ENCODE results near the gene HEPACAM2.

Gene HEPACAM2

DNA sequence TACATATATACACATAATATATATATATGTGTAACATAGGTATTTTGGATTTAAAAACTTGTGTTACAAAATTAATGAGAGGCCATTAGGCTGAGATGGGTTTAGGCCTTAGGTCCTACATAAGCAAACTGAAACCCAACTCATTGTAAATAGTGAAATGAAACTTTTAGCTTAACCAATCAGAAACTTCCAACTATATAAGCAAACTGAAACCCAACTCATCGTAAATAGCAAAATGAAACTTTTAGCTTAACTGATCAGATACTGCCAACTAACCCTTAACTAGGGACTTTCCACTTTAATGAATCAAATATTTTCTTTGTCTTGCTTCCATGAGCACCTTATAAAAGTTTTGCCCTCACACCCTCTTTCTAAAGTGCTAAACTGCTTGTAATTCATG is 60.8 kb downstream of the HEPACAM2 start:
- no peak overlapping the region for H3K9ac ChIP-seq (ENCODE audit: low read length)
- no peaks in the 10 kb centered on the region for H3K79me2 ChIP-seq (ENCODE audit: insufficient read depth, low read length)
- peaks cover 17% of the 10 kb centered on the region; the same call in 1 of the 2 replicates for H3K9me3 ChIP-seq (ENCODE audit: insufficient read depth, low read length)
- H3K36me3 ChIP-seq (ENCODE audit: low read length), result peaks cover 4% of the 10 kb centered on the region; the same call in 1 of the 2 replicates
- H3K4me3 ChIP-seq (ENCODE audit: insufficient read depth, low read length, poor library complexity, severe bottlenecking), result no peak overlapping the region
- no peak overlapping the region for H2AFZ ChIP-seq (ENCODE audit: low read depth, low read length, severe bottlenecking)
- no peaks in the 10 kb centered on the region; the same call in 1 of the 2 replicates for H4K20me1 ChIP-seq (ENCODE audit: low read depth, low read length)
- no peaks in the 10 kb centered on the region for H3K27me3 ChIP-seq (ENCODE audit: low read length)
- H3K4me2 ChIP-seq (ENCODE audit: low read depth, low read length, poor library complexity, severe bottlenecking), result no peak overlapping the region
- no peaks in the 10 kb centered on the region for H3K9me2 ChIP-seq (replicated peaks; ENCODE audit: insufficient read depth, low read length)
- no peaks in the 10 kb centered on the region for H3F3A ChIP-seq (ENCODE audit: insufficient read depth)
- TF ChIP-seq, protein P1, sequence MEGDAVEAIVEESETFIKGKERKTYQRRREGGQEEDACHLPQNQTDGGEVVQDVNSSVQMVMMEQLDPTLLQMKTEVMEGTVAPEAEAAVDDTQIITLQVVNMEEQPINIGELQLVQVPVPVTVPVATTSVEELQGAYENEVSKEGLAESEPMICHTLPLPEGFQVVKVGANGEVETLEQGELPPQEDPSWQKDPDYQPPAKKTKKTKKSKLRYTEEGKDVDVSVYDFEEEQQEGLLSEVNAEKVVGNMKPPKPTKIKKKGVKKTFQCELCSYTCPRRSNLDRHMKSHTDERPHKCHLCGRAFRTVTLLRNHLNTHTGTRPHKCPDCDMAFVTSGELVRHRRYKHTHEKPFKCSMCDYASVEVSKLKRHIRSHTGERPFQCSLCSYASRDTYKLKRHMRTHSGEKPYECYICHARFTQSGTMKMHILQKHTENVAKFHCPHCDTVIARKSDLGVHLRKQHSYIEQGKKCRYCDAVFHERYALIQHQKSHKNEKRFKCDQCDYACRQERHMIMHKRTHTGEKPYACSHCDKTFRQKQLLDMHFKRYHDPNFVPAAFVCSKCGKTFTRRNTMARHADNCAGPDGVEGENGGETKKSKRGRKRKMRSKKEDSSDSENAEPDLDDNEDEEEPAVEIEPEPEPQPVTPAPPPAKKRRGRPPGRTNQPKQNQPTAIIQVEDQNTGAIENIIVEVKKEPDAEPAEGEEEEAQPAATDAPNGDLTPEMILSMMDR (IDR thresholded peaks at IDR 0.05; ENCODE audit: insufficient read depth, low read length, poor library complexity, severe bottlenecking), result no peak
- no peak for TF ChIP-seq EZH2phosphoT487 (conservative IDR thresholded peaks at IDR 0.05; ENCODE audit: low read length)
- H3K27ac ChIP-seq (ENCODE audit: low read depth, low read length), result no peak overlapping the region

- Histone ChIP-seq H3K27me3 (ENCODE audit: low read length) (no peaks in the 10 kb centered on the region), H3K4me3 (ENCODE audit: insufficient read depth, low read length, poor library complexity, severe bottlenecking) (no peak overlapping the region), H3F3A (ENCODE audit: insufficient read depth) (no peaks in the 10 kb centered on the region), H3K4me2 (ENCODE audit: low read depth, low read length, poor library complexity, severe bottlenecking) (no peak overlapping the region), H2AFZ (ENCODE audit: low read depth, low read length, severe bottlenecking) (no peak overlapping the region), H3K9ac (ENCODE audit: low read length) (no peak overlapping the region), H4K20me1 (ENCODE audit: low read depth, low read length) (no peaks in the 10 kb centered on the region; the same call in 1 of the 2 replicates), H3K27ac (ENCODE audit: low read depth, low read length) (no peak overlapping the region), H3K36me3 (ENCODE audit: low read length) (peaks cover 4% of the 10 kb centered on the region; the same call in 1 of the 2 replicates), H3K9me3 (ENCODE audit: insufficient read depth, low read length) (peaks cover 17% of the 10 kb centered on the region; the same call in 1 of the 2 replicates), H3K79me2 (ENCODE audit: insufficient read depth, low read length) (no peaks in the 10 kb centered on the region), H3K9me2 (replicated peaks; ENCODE audit: insufficient read depth, low read length) (no peaks in the 10 kb centered on the region)
- TF ChIP-seq, protein P1 (IDR thresholded peaks at IDR 0.05; ENCODE audit: insufficient read depth, low read length, poor library complexity, severe bottlenecking), result no peak
- TF ChIP-seq EZH2phosphoT487 (conservative IDR thresholded peaks at IDR 0.05; ENCODE audit: low read length), result no peak
These were observed 61.5 kb downstream of the HEPACAM2 start for GRCh38 chr7:93164766-93165165.

DNA sequence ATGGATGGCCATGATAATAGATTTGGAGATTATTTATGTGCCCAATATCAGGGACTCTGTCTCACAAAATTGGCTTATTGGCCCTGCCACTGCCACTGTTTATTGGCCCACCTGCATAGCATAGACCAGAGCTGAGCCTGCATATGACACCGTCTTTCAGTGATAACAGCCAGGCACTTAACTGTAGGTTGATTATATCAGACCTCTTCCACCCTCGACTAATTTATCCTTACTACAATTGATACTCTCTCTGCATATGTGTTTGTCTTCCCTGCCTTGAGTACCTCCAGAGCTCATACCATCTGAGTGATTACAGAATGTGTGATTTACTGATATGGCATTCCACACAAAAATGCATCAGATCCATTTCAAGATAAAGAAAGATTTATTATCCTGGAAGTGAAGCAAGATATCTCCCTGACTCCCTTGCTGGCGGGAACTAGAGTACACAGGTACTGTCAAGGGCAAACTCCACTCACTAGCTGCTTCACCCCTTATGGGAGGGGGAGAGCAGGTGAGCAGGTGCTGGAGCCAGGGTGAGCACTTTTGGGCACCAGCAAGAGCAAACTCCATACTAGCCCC is 65.0 kb downstream of the HEPACAM2 start:
- no peaks in the 10 kb centered on the region; the same call in 1 of the 2 replicates for H4K20me1 ChIP-seq (ENCODE audit: low read depth, low read length)
- H3K4me2 ChIP-seq (ENCODE audit: low read depth, low read length, poor library complexity, severe bottlenecking), result no peak overlapping the region
- peaks cover 4% of the 10 kb centered on the region; the same call in 1 of the 2 replicates for H3K36me3 ChIP-seq (ENCODE audit: low read length)
- no peak for TF ChIP-seq EZH2phosphoT487 (conservative IDR thresholded peaks at IDR 0.05; ENCODE audit: low read length)
- TF ChIP-seq, protein P1 (IDR thresholded peaks at IDR 0.05; ENCODE audit: insufficient read depth, low read length, poor library complexity, severe bottlenecking), result no peak
- no peaks in the 10 kb centered on the region for H3K27me3 ChIP-seq (ENCODE audit: low read length)
- no peak overlapping the region for H3K27ac ChIP-seq (ENCODE audit: low read depth, low read length)
- no peak overlapping the region for H3K9ac ChIP-seq (ENCODE audit: low read length)
- H2AFZ ChIP-seq (ENCODE audit: low read depth, low read length, severe bottlenecking), result no peak overlapping the region
- no peaks in the 10 kb centered on the region for H3K9me2 ChIP-seq (replicated peaks; ENCODE audit: insufficient read depth, low read length)
- H3K4me3 ChIP-seq (ENCODE audit: insufficient read depth, low read length, poor library complexity, severe bottlenecking), result no peak overlapping the region
- no peaks in the 10 kb centered on the region for H3F3A ChIP-seq (ENCODE audit: insufficient read depth)
- peaks cover 17% of the 10 kb centered on the region; the same call in 1 of the 2 replicates for H3K9me3 ChIP-seq (ENCODE audit: insufficient read depth, low read length)
- no peaks in the 10 kb centered on the region for H3K79me2 ChIP-seq (ENCODE audit: insufficient read depth, low read length)
